Small intestine (tissue), 16 donors: ENCODE data around the gene CMTR2. TPM values are rescaled to one million over a fixed set of nuclear protein-coding genes. Genes with fewer than 3 reads are reported as not detected.

Experiments
- DNase-seq, 2 donors: peaks; one replicate each; pipeline versions ENCODE4 v3.0.0 to v3.0.0-alpha.2; 2013
- FAIRE-seq: peaks from 2 replicates; lab custom pipeline; 2012; peaks lifted over from hg19 to GRCh38; lab: Jason Lieb, UNC
- H3K27ac ChIP-seq, 3 donors: one replicate each; pipeline ENCODE4 v1.5.1; 2013; ENCODE audit warnings: low read length in 2 of 3, mild to moderate bottlenecking in 2 of 3, control low read depth in 1 of 3, inconsistent platforms in 1 of 3, low read depth in 1 of 3, moderate library complexity in 1 of 3
- H3K27me3 ChIP-seq, 3 donors: one replicate each; pipeline ENCODE4 v1.6.1; 2013; ENCODE audit warnings: low read length in 3 of 3, inconsistent platforms in 1 of 3; ENCODE audit not compliant: control insufficient read depth in 3 of 3, insufficient read depth in 3 of 3
- H3K36me3 ChIP-seq, 3 donors: one replicate each; pipeline ENCODE4 v1.6.1; 2013; ENCODE audit warnings: low read length in 3 of 3, inconsistent platforms in 1 of 3, low read depth in 1 of 3, mild to moderate bottlenecking in 1 of 3, moderate library complexity in 1 of 3; ENCODE audit not compliant: control insufficient read depth in 3 of 3, insufficient read depth in 2 of 3
- H3K4me1 ChIP-seq, 3 donors: one replicate each; pipeline ENCODE4 v1.6.1; 2013; ENCODE audit warnings: low read length in 2 of 3, inconsistent platforms in 1 of 3, low read depth in 1 of 3, mild to moderate bottlenecking in 1 of 3, moderate library complexity in 1 of 3; ENCODE audit not compliant: control insufficient read depth in 3 of 3, insufficient read depth in 2 of 3
- H3K4me3 ChIP-seq, 3 donors: one replicate each; pipeline ENCODE4 v1.5.1; 2013; ENCODE audit warnings: low read length in 3 of 3, control low read depth in 1 of 3, inconsistent platforms in 1 of 3, low read depth in 1 of 3, mild to moderate bottlenecking in 1 of 3, moderate library complexity in 1 of 3
- H3K9me3 ChIP-seq, 2 donors: one replicate each; pipeline ENCODE4 v1.6.1; 2013; ENCODE audit warnings: low read depth in 1 of 2, low read length in 1 of 2; ENCODE audit not compliant: control insufficient read depth in 2 of 2, insufficient read depth in 1 of 2
- WGBS, 3 donors: extraction: QIAGEN DNeasy Blood & Tissue Kit; methylation state at CpG; one replicate each; pipeline ENCODE4 v1.1.7; 2013; 5-methylcytosine and 5-hydroxymethylcytosine counted together
- long read RNA-seq, 10 donors: transcript quantifications; one replicate each; lab custom pipeline, GENCODE V29; 2026
- polyA plus RNA-seq, 4 donors: library from polyadenylated mRNA; stranded (reverse) in 3 of 4; unstranded in 1 of 4; fragments of 200-250 nt in 3 of 4; fragments of 120-200 nt in 1 of 4; gene quantifications; one replicate each; pipeline versions ENCODE4 v1.2.1 to v1.2.3, GENCODE V29; 2013
- donor health status: healthy with polysubstance abuse.
- donor health status: control.
- donor health status: control.
- donor health status: Bipolar disorder and iron deficiency.
- donor health status: healthy.

CMTR2 gene, protein sequence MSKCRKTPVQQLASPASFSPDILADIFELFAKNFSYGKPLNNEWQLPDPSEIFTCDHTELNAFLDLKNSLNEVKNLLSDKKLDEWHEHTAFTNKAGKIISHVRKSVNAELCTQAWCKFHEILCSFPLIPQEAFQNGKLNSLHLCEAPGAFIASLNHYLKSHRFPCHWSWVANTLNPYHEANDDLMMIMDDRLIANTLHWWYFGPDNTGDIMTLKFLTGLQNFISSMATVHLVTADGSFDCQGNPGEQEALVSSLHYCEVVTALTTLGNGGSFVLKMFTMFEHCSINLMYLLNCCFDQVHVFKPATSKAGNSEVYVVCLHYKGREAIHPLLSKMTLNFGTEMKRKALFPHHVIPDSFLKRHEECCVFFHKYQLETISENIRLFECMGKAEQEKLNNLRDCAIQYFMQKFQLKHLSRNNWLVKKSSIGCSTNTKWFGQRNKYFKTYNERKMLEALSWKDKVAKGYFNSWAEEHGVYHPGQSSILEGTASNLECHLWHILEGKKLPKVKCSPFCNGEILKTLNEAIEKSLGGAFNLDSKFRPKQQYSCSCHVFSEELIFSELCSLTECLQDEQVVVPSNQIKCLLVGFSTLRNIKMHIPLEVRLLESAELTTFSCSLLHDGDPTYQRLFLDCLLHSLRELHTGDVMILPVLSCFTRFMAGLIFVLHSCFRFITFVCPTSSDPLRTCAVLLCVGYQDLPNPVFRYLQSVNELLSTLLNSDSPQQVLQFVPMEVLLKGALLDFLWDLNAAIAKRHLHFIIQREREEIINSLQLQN
- 10 to 100 TPM in 3 of 4 donors, 1 to 10 TPM in 1; 8.7 to 36.3 (median 12.6) TPM for polyA plus RNA-seq
- long read RNA-seq, donor 1, result 0 reads
- long read RNA-seq, donor 2, full-length matches to known transcripts, result 3 of 3 reads
- long read RNA-seq, donor 2, partial matches to known transcripts, result 0 of 3 reads
- long read RNA-seq, donor 2, other reads (novel, unspliced or antisense), result 0 of 3 reads
- long read RNA-seq, donor 3, full-length matches to known transcripts, result 3 of 3 reads
- long read RNA-seq, donor 3, partial matches to known transcripts, result 0 of 3 reads
- long read RNA-seq, donor 3, other reads (novel, unspliced or antisense), result 0 of 3 reads
- long read RNA-seq, donor 4, result 0 reads
- long read RNA-seq, donor 5, partial matches to known transcripts, result 0 of 1 reads
- long read RNA-seq, donor 5, other reads (novel, unspliced or antisense), result 0 of 1 reads
- long read RNA-seq, donor 6, full-length matches to known transcripts, result 3 of 3 reads
- long read RNA-seq, donor 6, partial matches to known transcripts, result 0 of 3 reads
- long read RNA-seq, donor 6, other reads (novel, unspliced or antisense), result 0 of 3 reads
- long read RNA-seq, donor 7, full-length matches to known transcripts, result 7 of 7 reads
- long read RNA-seq, donor 7, partial matches to known transcripts, result 0 of 7 reads
- long read RNA-seq, donor 7, other reads (novel, unspliced or antisense), result 0 of 7 reads
- long read RNA-seq, donor 8, result 0 reads
- long read RNA-seq, donor 9, result 0 reads
- long read RNA-seq, donor 10, full-length matches to known transcripts, result 3 of 3 reads
- long read RNA-seq, donor 10, partial matches to known transcripts, result 0 of 3 reads
- long read RNA-seq, donor 10, other reads (novel, unspliced or antisense), result 0 of 3 reads

- H3K27ac ChIP-seq, result peak within 1 kb of the TSS; percentile 84 to 99 (median 98)
- no peak for FAIRE-seq
- WGBS, 3 donors, result 0 to 1% (median 1%) methylated on average over 44 to 60 of the region's 60 CpGs
Measured at GRCh38 chr16:71288890-71289731, at the start of gene CMTR2. TSS of gene CMTR2 (minus strand) at chr16:71289402. CDS start at chr16:71285920, 3,482 bp downstream.

DNA sequence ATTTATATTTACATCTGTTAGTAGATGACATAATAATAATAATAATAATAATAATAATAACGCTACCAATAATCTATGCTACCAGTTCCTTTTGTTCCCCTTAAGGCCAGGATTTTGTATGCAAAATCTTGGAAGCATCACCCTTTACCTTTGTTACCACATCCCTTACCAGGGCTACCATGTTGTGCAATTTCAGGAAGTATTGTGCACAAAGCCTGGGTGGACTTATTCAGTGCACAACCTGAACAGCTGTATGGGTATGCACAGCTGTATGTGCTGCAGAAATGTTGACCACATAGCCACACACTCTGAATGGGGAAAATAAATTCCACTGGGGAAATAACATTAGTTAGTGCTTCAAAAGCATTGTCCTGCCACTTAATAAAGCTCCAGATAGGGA lies 49.4 kb upstream of the CMTR2 start:
- H3K36me3 ChIP-seq, result no peaks in the 10 kb centered on the region
- WGBS, 3 donors, result 71 to 87% (median 81%) methylated on average over 1 of the region's 1 CpG
- DNase-seq (no peak), FAIRE-seq (no peak)
- no peak overlapping the region for H3K27ac ChIP-seq
- no peak overlapping the region for H3K4me3 ChIP-seq
- no peaks in the 10 kb centered on the region for H3K4me1 ChIP-seq
- no peaks in the 10 kb centered on the region for H3K9me3 ChIP-seq
- H3K27me3 ChIP-seq, result peaks cover 0 to 2% (median 0%) of the 10 kb centered on the region in 3 donors

More at GRCh38 chr16:71288890-71289731, at the start of gene CMTR2:
- Histone ChIP-seq H3K9me3 (no peaks in the 10 kb centered on the region), H3K4me1 (peaks cover 0 to 10% (median 3%) of the 10 kb centered on the region in 3 donors), H3K36me3 (peaks cover 0 to 8% (median 4%) of the 10 kb centered on the region in 3 donors), H3K4me3 (peak within 1 kb of the TSS; percentile 51 to 90 (median 83)), H3K27me3 (peaks cover 0 to 4% (median 0%) of the 10 kb centered on the region in 3 donors)
- DNase-seq, result peak; percentile 98 to 99

DNA sequence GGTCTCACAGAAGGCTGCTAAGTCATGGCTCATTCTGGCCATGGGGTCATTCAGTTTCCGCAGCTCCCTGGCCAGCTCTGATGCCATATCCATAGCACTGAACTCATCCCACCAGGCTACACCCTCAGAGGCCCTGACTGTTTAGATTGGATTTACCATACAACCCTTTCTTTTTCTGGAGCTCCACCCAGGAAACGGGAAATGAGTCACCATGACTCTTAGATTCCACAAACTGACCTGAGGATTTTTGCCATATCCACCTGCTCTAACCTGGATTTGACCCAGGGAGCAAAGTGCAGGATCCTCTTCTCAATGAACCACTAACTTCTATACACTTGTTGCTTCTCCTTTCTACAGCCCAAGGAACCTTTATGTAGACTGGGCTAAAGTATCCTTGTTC lies 49.0 kb upstream of the CMTR2 start:
- WGBS, 3 donors, result 45 to 68% (median 65%) methylated on average over 2 of the region's 2 CpGs
- no peak for DNase-seq
- Histone ChIP-seq H3K27me3 (peaks cover 0 to 2% (median 0%) of the 10 kb centered on the region in 3 donors), H3K4me3 (no peak overlapping the region), H3K4me1 (no peaks in the 10 kb centered on the region), H3K9me3 (no peaks in the 10 kb centered on the region), H3K36me3 (no peaks in the 10 kb centered on the region), H3K27ac (no peak overlapping the region)
- FAIRE-seq, result no peak

- Histone ChIP-seq H3K4me1 (no peaks in the 10 kb centered on the region), H3K36me3 (no peaks in the 10 kb centered on the region), H3K9me3 (no peaks in the 10 kb centered on the region), H3K4me3 (no peak overlapping the region), H3K27ac (no peak overlapping the region), H3K27me3 (peaks cover 0 to 2% (median 0%) of the 10 kb centered on the region in 3 donors)
- 33 to 67% (median 62%) methylated on average over 1 of the region's 1 CpG for WGBS, 3 donors
- no peak for DNase-seq
- no peak for FAIRE-seq
Measured at GRCh38 chr16:71337631-71338030, 48.4 kb upstream of the CMTR2 start.

GRCh38 chr16:71328151-71328550 lies 38.9 kb upstream of the CMTR2 start:
- no peaks in the 10 kb centered on the region for H3K36me3 ChIP-seq
- H3K9me3 ChIP-seq, result no peaks in the 10 kb centered on the region
- DNase-seq (no peak), FAIRE-seq (no peak)
- H3K4me3 ChIP-seq, result no peak overlapping the region
- no peaks in the 10 kb centered on the region for H3K4me1 ChIP-seq
- WGBS, 3 donors, result 78 to 88% (median 87%) methylated on average over 3 of the region's 3 CpGs
- H3K27ac ChIP-seq, result no peak overlapping the region
- peaks cover 0 to 2% (median 0%) of the 10 kb centered on the region in 3 donors for H3K27me3 ChIP-seq

GRCh38 chr16:71327720-71328119 lies 38.5 kb upstream of the CMTR2 start:
- H3K27ac ChIP-seq, result no peak overlapping the region
- FAIRE-seq (no peak), DNase-seq (no peak)
- no peaks in the 10 kb centered on the region for H3K36me3 ChIP-seq
- peaks cover 0 to 2% (median 0%) of the 10 kb centered on the region in 3 donors for H3K27me3 ChIP-seq
- H3K4me1 ChIP-seq, result no peaks in the 10 kb centered on the region
- no peaks in the 10 kb centered on the region for H3K9me3 ChIP-seq
- H3K4me3 ChIP-seq, result no peak overlapping the region

DNA sequence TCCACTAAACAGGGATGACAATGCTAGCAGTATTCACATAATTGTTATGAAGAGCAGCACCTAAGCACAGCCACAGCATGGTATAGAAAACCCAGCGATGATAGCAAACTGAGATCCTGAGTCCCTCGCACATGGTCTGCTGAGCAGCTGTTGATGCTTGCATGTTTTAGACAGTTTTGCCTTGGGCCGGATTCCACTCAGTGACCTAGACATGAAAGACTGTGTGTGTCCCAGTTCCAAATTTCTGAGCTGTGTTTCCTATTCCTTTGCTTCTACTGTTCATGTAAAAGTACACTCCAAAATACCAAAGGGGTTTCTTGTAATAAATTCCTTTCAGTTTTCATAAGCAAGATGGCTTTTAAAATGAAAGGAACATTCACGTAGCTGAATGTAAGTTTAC lies 30.8 kb upstream of the CMTR2 start:
- DNase-seq (no peak), FAIRE-seq (no peak)
- Histone ChIP-seq H3K4me3 (no peak overlapping the region), H3K27me3 (no peaks in the 10 kb centered on the region), H3K36me3 (no peaks in the 10 kb centered on the region), H3K4me1 (no peaks in the 10 kb centered on the region), H3K27ac (no peak overlapping the region), H3K9me3 (no peaks in the 10 kb centered on the region)
- 79 to 83% (median 81%) methylated on average over 4 of the region's 4 CpGs for WGBS, 3 donors
